NCI-H2227 (cell line): ENCODE data around the gene OR8J1.
"Not testable (repeated sequence)": the region's sequence is repeated elsewhere in the genome, so short reads cannot be mapped to it uniquely, and the experiment has no call there.

Source experiments
- DNase-seq: peaks from one replicate; lab custom pipeline; 2025; ENCODE audit not compliant: unreplicated experiment; lab: John Stamatoyannopoulos, UW

OR8J1 gene, protein sequence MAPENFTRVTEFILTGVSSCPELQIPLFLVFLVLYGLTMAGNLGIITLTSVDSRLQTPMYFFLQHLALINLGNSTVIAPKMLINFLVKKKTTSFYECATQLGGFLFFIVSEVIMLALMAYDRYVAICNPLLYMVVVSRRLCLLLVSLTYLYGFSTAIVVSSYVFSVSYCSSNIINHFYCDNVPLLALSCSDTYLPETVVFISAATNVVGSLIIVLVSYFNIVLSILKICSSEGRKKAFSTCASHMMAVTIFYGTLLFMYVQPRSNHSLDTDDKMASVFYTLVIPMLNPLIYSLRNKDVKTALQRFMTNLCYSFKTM

DNA sequence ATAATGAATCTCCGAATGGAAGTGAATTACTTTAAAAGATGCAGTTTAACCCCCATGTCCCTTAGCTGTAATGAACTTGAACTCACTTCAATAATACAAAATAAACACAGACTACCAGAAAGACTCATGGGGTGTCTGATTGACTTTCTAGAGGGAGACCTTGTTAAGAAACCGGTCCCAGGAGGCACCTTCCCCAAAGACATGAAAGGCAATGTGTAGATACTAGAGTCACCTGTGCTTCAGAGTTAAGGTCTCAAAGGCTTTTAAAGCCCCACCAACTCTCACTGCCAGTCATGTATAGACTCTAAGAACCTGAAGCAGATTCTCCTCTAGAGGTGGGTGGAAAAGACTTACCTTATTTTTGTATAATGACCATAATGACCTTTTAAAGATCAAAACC, at the start of gene OR8J1:
TSS of gene OR8J1 (plus strand) at position 301 of the 400 bp plus-strand sequence. CDS start 5,956 bp downstream, outside the sequence.
- DNase-seq, result no peak

DNA sequence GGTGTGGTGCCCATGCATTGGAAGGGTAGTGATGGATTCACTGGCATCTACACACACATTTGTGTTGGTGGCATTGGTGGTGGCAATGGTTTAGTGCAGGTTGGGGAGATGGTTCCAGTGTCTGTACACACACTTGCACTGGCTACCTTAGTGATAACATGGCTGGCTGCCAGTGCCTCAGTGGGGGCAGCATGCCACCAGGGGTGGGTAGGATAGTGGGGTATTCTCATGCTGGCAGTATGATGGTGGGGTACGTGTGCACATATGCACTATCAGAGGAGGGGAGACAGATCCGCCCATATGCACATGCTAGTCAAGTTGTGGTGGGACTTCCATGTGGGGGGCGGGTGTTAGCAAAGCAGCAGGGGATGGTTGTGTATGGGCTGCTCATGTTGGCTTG, 46.3 kb upstream of the OR8J1 start:
- DNase-seq, result no peak

DNA sequence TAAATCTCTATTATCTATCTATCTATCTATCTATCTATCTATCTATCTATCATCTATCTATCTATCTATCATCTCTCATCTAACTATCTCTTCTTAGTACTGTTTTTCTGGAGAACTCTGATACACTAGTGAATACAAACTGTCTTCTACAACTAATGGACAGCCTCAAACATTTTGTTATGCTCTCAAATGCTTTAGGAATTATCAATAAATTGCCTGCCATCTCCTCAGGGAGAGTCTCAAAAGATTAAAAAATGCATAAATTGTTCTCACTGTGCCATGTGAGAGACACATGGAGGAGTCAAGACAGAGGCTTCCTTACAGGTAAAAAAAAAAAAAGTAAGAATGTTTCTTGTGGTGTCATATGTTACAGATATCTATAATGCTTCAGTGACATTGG, 39.2 kb upstream of the OR8J1 start, which contains the start of gene OR8K3:
TSS of gene OR8K3 (plus strand) at position 301 of the 400 bp plus-strand sequence. CDS start 3,163 bp downstream, outside the sequence.
- DNase-seq, result no peak

DNA sequence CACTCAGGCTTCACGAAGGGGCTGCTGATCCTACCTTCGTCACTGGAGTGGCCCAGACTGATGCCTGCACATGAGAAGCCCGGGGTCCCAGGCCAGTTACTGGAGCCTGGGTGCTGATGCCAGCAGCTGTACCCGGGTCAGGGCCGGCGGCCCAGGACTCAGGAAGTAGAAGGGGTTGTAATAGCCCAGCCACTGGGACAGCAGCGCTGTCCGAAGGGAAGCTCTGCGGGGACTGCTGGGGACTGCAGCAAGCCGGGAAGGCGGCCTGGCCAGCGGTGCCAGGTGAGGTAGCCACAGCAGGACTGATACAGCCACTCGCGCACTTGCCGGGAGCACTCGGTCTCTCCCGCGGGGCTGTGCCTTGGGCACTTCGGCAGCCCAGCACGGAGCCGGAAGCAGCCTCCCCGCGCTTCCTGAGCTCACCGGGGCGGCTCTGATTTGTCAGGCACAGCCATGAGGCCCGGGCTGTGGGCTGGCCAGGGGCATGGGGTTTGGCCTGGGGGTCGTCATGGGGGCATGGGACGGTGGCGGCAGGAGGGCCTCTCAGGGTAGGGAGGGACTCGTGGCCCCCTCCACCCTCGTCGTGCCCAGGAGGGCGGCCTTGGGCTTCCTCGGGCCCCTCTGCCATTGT, 22.1 kb upstream of the OR8J1 start:
- no peak for DNase-seq

DNA sequence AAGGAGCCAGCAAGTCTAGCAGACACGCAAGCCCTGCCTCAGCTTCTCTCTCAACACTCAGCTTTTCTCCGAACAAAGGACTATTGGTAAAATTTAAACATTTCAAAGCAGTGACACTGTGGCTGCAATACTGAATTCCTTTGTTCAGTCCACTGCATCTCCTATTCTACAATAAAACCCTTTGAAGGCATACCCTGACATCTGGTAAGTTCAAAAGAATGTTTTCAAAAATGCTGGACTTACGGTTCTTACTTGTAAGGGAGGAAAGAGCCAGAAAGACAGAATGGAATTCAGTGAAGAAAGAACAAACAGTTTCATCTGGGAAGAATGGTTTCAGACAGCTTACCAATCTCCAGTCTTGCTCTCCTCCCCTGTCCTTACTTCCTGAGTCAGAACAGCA, 20.9 kb upstream of the OR8J1 start:
- no peak for DNase-seq

DNA sequence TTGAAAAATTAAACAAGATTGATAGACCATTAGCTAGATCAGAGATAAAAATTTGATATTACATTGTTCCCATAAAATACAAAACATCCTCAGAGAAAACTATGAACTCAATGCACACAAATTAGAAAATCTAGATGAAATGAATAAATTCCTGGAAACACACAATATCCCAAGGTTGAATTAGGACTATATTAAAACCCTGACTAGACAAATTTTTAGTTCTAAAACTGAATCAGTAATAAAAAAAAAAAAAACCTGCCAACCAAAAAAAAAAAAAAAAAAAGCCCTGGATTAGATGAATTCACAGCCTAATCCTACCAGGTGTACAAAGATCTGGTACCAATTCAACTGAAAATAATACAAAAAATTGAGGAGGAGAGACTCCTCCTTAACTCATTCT, 13.8 kb upstream of the OR8J1 start:
- DNase-seq, result no peak

DNA sequence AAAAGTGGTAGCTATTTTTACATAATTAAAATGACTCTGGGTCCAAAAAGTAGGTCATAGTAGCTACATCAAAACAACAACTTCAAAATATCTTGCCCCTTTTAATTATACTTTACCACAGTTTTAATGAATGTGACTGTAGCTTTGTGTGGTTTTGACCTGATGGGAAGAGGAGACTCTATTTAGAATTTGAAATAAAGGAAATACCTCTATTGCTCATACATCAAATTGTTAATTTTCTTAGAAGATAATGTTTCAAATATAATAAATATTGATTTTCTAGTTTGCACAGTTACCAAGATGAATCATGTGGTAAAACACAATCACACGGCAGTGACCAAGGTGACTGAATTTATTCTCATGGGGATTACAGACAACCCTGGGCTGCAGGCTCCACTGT, 8.4 kb upstream of the OR8J1 start, which contains the start of gene OR8K1:
TSS of gene OR8K1 (plus strand) at position 301 of the 400 bp plus-strand sequence. CDS start at position 301, 0 bp downstream.
- DNase-seq, result no peak

DNA sequence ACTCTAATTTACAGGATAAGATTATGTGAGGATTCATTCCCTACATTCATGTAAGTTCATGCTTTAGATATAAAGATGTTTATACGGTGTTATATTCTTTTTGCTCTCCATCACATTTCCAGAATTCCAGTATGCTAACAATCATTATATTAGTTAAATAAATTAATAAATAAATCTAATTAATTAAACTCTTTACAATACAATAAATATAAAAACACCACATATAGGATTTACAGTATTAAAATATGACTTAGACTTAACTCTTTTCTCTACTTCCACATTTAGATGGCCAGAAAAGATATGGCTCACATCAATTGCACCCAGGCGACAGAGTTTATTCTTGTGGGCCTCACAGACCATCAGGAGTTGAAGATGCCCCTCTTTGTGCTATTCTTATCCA, 21.2 kb downstream of the OR8J1 start, which contains the start of gene OR8U1:
TSS of gene OR8U1 (plus strand) at position 301 of the 400 bp plus-strand sequence. CDS start at position 301, 0 bp downstream.
- DNase-seq, result no peak

DNA sequence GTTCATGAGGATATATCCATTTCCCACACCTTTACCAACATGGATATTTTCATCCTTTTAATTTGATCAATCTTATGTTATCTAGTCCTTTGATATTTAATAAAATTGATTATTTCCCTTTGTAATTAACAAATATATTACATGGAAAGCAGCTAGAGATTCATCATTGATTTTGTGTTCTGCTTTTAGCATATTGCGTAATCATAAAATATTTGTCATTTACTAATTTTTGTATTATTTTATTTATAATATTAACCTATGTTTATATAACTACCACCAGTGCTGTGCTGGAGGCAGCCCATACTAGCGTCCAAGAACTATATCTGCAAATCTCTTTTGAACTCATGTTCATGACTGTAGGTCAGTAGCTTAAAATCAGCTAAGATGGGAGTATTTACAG, 26.0 kb downstream of the OR8J1 start:
- no peak for DNase-seq

DNA sequence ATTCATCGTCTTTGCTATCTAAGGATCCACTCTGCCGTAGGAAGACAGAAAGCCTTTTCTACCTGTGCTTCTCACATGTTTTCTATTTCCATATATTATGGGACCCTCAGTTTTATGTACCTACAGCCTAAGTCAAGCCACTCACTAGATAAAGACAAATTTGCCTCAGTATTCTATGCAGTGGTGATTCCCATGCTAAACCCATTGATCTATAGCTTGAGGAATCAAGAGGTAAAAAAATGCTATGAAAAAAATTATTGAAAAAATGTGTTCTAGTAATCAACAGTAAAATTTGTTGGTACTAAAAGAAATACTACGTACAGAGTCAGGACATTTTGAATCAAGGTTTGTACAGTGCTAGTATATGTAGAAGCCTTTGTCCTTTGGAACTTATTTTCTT, 40.3 kb downstream of the OR8J1 start:
- DNase-seq, result no peak

DNA sequence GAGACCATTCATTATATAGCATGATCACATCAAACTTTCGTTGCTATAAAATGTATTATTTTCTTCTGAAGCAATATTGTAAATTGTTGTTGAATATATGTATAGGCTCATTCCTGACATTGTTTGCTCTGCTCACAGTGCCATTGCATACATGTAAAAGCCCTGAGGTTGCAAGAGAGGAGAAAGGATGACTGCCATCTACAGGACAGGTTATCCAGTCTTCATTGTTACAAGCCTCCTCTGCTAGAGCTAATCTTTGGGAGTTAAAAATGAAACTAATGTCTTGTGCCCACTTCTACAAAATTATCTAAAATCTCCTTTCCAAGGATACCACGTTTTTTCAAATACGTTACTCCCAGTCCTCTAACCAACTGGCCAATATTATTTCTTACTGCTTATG, 42.0 kb downstream of the OR8J1 start:
- DNase-seq, result no peak

DNA sequence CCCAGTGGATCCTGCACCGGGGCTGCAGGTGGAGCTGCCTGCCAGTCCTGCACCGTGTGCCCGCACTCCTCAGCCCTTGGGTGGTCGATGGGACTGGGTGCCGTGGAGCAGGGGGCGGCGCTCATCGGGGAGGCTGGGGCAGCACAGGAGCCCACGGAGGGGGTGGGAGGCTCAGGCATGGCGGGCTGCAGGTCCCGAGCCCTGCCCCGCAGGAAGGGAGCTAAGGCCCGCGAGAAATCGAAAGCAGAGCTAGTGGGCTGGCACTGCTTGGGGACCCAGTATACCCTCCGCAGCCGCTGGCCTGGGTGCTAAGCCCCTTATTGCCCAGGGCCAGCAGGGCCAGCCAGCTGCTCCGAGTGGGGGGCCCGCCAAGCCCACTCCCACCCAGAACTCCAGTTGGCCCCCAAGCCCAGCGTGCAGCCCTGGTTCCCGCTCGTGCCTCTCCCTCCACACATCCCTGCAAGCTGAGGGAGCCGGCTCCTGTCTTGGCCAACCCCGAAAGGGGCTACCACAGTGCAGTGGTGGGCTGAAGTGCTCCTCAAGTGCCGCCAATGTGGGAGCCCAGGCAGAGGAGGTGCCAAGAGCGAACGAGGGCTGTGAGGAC, 47.9 kb downstream of the OR8J1 start:
- not testable (repeated sequence) for DNase-seq

DNA sequence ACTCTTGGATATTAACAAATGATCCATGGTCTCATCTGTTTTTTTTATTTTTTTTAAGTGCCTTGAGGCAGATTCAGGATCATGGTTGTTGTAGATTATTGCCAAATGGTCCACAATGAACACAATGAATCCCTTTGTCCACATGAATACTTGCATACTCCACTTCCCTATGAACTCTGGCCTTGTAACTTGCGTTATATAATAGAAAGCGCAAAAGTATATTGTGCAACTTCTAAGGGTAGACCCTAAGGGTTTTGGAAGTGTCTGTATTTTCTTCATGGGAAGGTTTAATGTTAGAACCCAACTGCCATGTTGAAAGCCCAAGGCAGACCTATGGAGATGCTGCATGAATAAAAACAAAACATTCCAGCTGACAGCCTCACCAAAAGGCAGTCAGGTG, 50.3 kb downstream of the OR8J1 start:
- DNase-seq, result no peak

DNA sequence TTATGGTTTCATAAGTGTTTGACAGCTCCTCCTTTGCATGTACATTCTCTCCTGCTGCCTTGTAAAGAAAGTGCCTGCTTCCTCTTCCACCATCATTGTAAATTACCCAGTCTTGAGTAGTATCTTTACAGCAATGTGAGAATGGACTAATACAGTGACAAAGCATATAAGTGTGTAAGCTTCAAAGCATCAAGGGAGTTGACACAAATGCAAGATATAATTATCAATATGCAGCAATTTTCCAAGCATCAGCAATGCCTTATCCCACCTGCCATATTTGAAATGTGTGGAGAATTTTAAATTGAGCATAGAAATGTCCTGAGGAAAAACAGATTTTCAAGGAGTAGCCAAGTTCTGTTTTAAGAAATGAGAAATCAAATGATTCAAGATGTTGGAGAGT, 56.7 kb downstream of the OR8J1 start:
- DNase-seq, result no peak
